NB4 (cell line): Measurements from ENCODE around the gene OTX2.

Experiments used
- MYC ChIP-seq: IDR thresholded peaks from 2 replicates; pipeline ENCODE4 v1.6.1; 2011; ENCODE audit warnings: low read depth, low read length
- POLR2A ChIP-seq: IDR thresholded peaks from 2 replicates; pipeline ENCODE4 v1.6.1; 2011; ENCODE audit warnings: mild to moderate bottlenecking; ENCODE audit not compliant: insufficient read length; ENCODE audit errors: extremely low read depth
- TF ChIP-seq, protein P1 (sequence below): IDR thresholded peaks from one replicate; pipeline ENCODE4 v1.5.1; 2012; ENCODE audit warnings: low read depth, low read length
- TF ChIP-seq, protein P2 (sequence below): IDR thresholded peaks from 2 replicates; pipeline ENCODE4 v1.6.1; 2011; ENCODE audit warnings: low read depth, low read length

DNA sequence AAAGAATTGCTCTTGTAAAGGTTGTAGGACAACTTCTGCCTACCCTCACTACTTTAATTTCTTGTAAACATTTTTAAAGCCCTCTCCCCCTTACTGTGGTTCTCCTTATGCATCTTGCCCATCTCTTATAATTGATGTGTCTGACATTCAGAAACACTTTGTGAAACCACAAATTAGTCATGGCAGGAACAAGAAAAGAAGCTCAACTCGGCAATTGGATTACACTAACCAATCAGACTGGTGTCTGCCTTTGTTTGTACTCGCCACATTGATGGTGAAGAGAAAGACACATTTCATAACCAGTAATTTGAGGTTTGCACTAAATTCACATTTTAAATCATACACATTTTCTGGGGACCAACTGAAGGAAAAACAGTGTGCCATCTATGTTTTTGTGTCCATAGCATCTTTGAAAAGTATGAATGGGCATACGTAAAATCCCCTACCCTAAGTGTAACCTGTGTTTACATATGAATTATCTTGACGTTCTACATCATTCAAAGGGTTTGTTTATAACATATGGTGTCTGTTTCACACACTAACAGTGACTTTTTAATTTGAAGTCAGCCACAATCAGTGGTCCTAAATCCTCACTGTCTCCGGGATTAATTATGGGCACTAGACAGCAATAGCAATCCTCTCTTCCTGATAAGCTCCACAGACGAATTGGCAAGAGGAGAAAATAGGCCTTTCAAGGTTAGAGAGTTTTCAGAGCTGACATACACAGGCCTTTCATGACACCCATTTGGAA lies 49.9 kb downstream of the OTX2 start:
- TF ChIP-seq, protein P1, sequence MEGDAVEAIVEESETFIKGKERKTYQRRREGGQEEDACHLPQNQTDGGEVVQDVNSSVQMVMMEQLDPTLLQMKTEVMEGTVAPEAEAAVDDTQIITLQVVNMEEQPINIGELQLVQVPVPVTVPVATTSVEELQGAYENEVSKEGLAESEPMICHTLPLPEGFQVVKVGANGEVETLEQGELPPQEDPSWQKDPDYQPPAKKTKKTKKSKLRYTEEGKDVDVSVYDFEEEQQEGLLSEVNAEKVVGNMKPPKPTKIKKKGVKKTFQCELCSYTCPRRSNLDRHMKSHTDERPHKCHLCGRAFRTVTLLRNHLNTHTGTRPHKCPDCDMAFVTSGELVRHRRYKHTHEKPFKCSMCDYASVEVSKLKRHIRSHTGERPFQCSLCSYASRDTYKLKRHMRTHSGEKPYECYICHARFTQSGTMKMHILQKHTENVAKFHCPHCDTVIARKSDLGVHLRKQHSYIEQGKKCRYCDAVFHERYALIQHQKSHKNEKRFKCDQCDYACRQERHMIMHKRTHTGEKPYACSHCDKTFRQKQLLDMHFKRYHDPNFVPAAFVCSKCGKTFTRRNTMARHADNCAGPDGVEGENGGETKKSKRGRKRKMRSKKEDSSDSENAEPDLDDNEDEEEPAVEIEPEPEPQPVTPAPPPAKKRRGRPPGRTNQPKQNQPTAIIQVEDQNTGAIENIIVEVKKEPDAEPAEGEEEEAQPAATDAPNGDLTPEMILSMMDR: no peak
- TF ChIP-seq POLR2A: no peak
- no peak for TF ChIP-seq MYC
- TF ChIP-seq, protein P2, sequence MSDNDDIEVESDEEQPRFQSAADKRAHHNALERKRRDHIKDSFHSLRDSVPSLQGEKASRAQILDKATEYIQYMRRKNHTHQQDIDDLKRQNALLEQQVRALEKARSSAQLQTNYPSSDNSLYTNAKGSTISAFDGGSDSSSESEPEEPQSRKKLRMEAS: no peak
